ENCODE results near the gene RNF215.
A peak's percentile ranks its signal among the peaks of the same experiment; 100 is the strongest.

RNF215 gene

DNA sequence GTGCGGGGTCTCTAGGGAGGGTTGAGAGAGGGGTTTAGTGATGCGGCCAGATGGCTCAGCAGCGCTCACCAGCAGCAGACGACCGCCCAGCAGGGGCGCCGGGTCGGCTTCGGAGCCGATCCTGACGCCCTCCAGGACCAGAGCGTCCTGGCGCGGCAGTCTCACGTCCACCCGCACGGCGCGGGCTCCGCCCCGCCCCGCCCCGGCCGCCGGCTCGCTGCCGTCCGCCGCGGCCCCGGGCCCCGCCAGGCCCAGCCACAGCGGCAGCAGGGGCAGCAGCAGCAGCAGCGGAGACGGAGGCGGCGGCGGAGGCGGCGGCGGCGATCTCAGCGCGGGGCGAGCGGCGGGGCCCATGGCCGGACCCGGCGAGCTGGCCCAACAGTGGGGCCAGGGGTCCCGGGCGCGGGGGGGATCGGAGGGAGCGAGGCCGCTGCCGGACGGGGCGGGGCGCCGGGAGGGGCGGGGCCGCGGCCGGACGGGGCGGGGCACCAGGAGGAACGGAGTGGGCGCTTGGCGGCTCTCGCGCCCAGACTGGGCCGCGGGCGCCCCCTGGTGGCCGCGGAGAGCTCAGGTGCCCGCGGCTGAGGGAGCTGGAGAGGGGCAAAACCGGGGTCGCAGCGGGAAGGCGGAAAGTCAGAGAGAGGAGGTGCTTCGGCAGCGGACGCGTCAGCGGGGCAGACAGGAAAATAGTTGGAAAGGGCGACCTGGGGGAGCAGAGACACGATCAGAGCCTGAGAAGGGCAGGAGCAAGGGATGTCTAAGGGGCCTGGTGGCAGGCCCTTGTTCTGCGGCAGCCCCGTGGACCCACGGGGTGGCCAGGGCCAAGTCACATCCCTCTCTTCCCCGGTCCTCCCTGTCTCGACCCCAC, at the start of gene RNF215:
Gene RNF215, minus strand, starts transcription at position 452 of the 868 bp plus-strand sequence. Its CDS starts 98 bp downstream, at position 354.
- peak; percentile 89 for DNase-seq

- no peak for DNase-seq
Measured at GRCh38 chr22:30436196-30436595, 49.0 kb upstream of the RNF215 start.

DNA sequence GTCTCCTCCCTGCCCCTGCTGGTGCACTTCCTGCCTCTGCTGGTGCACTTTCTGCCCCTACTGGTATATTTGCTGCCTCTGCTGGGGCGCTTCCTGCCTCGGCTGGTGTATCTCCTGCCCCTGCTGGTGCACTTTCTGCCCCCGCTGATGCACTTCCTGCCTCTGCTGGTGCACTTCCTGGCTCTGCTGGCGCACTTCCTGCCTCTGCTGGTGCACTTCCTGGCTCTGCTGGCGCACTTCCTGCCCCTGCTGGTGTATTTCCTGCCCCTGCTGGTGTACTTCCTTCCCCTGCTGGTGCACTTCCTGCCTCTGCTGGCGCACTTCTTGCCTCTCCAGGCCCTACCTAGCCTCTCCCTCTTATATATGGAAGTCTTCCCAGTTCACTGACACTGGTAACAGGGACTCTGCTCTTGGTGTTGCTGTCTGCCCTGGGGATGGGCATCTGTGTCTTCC, 48.5 kb upstream of the RNF215 start:
- DNase-seq, result no peak

GRCh38 chr22:30434843-30435242, 47.6 kb upstream of the RNF215 start:
- DNase-seq, result no peak

DNA sequence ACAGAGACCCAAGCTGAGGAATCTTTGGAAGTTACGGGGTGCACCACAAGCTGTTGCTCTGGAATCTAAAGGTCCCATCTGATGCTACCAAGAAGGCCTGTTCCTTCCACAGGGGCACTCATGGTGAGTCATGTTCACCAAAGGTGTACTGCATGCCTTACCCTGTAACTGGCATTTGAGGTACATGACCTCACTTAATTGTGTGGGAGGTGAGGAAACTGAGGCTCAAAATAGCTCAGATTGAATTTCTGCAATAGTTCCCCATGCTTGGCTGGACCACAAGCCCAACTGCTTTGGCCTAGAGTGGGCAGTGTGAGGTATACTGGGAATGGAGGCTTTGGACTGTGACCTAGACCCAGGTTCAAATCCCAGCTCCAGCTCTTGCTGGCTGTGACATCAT, 46.6 kb upstream of the RNF215 start:
- DNase-seq, result no peak

GRCh38 chr22:30433227-30433626, 46.0 kb upstream of the RNF215 start:
- DNase-seq, result no peak

GRCh38 chr22:30432520-30432919, 45.3 kb upstream of the RNF215 start:
- no peak for DNase-seq

GRCh38 chr22:30432096-30432495, 44.9 kb upstream of the RNF215 start:
- DNase-seq, result no peak

DNA sequence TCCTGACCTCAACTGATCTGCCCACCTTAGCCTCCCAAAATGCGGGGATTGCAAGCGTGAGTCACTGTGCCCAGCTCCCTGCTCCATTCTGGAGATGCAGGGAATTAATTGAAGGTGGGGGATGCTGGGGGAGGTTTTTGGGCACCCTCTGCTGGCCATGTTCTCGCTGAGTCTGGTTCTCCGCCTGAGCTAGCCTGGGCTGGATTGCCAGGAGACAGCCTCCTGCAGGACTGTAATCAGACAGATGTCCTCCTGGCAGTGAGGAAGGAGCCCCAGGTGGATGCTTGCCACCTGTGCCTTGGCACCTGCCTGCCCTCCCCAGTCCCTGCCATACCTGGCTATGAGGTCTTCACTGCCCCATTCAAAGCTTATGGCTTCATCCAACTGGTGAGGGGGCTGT, 43.7 kb upstream of the RNF215 start:
- no peak for DNase-seq

DNA sequence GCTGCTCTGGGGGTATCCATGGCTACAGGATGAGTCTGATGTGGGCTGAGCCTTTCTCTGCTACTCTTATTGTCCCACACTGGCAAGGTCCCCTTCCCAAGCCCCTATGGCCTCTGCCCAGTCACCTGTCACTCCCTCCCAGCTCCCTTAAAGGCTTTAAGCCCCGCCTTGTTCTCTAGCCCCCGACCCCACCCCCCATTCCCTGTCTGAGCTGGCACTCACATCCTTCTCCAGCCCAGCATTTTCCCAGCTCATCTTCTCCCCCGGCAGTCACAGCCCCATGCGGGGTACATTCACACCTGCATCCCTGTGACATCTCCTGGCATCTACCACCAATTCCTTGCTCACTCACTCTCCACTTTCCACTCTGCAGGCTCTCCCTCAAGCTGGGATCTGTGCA, 42.7 kb upstream of the RNF215 start:
- DNase-seq, result no peak

- no peak for DNase-seq
Measured at GRCh38 chr22:30427871-30428270, 40.7 kb upstream of the RNF215 start.

- peak; percentile 75 for DNase-seq
Measured at GRCh38 chr22:30426388-30427353, 39.5 kb upstream of the RNF215 start.

DNA sequence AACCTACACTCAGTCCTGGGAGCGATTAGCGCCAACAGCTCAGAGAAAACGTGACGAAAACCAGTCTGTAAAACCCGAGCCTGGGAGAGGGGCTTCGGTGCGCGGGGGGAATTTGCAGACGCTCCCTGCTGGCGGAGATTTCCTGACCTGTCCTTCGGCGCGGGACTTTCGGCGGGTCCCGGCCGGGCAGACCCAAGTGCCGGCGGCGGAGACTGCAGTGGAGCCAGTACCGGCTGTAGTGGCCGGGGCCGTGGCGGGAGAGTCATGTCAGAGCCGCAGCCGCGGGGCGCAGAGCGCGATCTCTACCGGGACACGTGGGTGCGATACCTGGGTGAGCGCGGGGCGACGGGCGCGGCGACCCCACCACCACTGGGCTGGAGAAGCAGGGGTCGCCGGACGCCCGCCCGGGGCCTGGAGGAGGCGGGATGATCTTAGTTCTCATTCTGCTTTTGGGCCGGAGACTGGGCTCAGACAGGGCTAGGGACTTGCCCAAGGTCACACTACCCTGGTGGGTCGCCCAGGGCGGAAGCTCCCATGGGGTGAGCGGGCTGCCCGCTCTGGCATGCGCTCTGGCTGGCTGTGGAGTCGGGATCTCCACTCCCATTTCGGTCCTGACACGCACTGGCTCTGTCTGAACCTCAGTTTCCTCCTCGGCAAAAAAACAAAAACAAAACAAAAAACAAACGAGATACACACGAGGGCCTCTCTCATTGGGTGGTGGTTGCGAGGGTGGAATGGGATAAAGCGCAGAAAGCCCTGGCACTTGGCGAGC, 38.6 kb upstream of the RNF215 start, which contains the start of gene MTFP1:
Gene MTFP1, plus strand, starts transcription at position 153 of the 772 bp plus-strand sequence. Its CDS starts 112 bp downstream, at position 265.
- DNase-seq, result peak; percentile 53

DNA sequence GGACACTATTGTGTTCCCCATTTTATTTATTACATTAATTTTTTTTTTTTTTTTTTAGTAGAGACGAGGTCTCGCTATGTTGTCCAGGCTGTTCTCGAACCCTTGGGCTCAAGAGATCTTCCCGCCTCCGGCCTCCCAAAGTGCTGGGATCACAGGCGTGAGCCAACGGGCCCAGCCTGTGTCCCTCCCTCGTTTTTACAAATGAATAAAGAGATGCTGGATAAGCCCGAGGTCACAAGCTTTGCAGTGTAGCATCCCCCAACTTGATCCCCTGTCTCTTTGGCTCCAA, 38.1 kb upstream of the RNF215 start:
- no peak for DNase-seq

DNA sequence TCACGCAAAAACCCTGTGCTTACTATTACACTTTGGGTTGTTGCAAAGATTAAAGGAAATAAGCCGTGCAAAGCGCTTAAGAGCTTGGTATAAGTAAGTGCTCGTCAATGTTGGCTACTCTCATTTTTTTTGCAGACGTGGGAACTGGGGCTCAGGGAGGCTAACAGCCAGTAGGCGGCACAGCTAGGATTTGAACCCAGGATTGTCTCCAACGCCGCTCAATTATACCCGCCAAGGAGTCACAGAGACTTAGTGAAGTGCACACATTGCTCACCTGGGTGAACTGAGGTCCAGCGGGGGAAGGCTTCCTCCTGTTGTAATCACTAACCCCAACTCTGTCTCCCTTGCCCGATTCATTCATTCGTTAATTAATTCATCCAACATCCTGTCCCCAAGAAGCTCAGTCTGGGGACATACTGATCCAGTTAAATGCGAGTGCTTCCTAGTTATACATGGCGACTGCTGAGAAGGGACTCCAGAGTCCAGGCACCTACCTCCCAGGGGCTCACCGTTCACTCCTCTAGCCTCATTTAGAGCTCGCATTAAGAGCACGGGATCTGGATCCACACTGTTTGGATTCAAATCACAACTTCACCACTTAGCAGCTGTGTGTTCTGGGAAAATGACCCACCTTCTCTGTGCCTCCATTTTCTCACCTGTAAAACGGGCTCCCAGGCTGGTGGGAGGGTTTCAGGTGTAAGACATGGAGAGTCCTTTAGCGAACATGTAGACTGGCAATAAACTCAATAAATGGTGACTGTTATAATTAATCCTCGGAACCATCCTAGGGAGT, 37.5 kb upstream of the RNF215 start:
- no peak for DNase-seq

- DNase-seq, result peak; percentile 82
Measured at GRCh38 chr22:30423959-30424533, 36.8 kb upstream of the RNF215 start.

GRCh38 chr22:30423301-30423958, 36.2 kb upstream of the RNF215 start:
- DNase-seq, result no peak

DNA sequence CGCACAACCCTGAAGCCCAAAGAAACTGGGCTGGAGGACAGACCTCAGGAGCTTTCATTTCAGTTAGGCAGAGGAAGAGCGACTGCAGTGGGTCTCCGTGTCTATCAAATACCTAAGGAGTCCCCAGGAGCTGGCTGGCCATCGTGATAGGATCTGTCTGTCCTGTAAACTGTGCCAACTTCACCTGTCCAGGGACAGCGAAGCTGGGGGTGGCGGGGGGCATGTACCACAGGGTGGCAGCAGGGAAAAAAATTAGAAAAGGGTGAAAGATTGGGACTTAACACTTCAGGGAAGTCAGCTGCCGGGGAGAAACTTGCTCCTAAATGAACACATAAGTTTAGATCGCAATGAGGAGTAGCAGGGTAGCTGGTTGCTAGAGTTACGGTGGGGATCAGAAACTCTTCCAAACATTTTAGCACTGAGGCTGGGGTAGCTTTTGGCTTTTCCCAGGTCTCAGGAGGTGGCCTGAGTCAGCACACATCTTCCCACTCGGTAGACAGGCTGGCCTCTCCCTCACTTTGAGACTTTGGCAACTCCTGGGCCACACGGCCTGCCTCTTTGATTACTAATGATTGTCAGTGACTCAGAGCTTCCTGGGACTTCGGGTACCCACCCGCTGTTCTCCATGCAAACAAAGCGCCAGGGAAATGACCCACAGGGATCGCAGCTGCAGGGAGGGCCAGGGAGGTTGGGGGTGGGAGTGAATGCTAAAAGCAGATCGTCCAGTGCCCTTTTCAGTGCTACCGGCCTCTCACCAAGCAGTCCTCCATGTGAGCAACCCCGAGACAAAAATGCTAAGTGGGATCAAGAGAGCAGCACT, 35.5 kb upstream of the RNF215 start:
- peak; percentile 50 for DNase-seq

- DNase-seq, result no peak
Measured at GRCh38 chr22:30421695-30422480, 34.7 kb upstream of the RNF215 start.

Measured in 8988T (cell line).